ENCODE results near the gene ATRAID. TPM values are rescaled to one million over a fixed set of nuclear protein-coding genes. Genes with fewer than 3 reads are reported as not detected.

The ATRAID gene
- total and polyA plus RNA-seq, 10 of the 15 experiments (the other 5 are each of a cell fraction or from before 2014, with no cell fraction given) = 65.6 to 180 (median 120) TPM

DNA sequence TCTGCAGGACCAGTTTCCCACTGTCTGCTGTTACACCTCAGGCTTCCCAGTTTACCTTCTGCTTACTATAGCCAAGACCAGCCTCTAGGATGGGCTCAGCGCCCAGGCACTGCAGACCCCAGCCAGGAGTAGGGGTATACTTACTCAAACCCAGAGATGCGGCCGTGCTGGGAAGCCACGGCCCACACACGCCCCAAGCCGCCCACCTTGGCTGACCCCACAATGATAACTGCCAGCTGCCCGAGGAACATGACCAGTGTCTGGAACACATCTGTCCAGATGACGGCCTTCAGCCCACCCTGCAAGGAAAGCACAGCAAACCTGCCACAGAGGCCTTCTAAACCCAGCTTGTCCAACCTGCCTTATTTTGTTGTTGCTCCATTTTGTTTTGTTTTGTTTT lies 6.6 kb upstream of the ATRAID start:
- Histone ChIP-seq H3K9me3 (replicated peaks; ENCODE audit: control insufficient read depth, insufficient read depth, low read length) (no peaks in the 10 kb centered on the region), H3K4me1 (ENCODE audit: control insufficient read depth, insufficient read depth, low read length) (peaks cover 5% of the 10 kb centered on the region), H3K27me3 (replicated peaks in 1 of 2; ENCODE audit: control insufficient read depth in 2 of 2, insufficient read depth in 2 of 2, low read length in 1 of 2) (no peaks in the 10 kb centered on the region), H4K20me1 (ENCODE audit: control insufficient read depth, insufficient read depth) (no peaks in the 10 kb centered on the region), H3K79me2 (ENCODE audit: control insufficient read depth, insufficient read depth, low read length) (peaks cover 31% of the 10 kb centered on the region), H3K4me2 (ENCODE audit: control insufficient read depth, insufficient read depth) (no peak overlapping the region; the same call in 1 of the 2 replicates), H3K4me3 (no peak overlapping the region), H3K36me3 (ENCODE audit: control insufficient read depth in 2 of 2, insufficient read depth in 2 of 2, low read length in 1 of 2) (peaks cover 19 to 29% of the 10 kb centered on the region in 2 experiments), H3K9ac (ENCODE audit: control insufficient read depth, insufficient read depth, low read length) (no peak overlapping the region), H3K27ac (ENCODE audit: control insufficient read depth, insufficient read depth) (no peak overlapping the region), H2AFZ (ENCODE audit: control insufficient read depth, low read depth, low read length) (no peak overlapping the region)
- FAIRE-seq (no peak), DNase-seq (ENCODE audit: low read depth, low spot score) (no peak), ATAC-seq (no peak)
- in situ Hi-C loops (cut with MboI) (no loop called here), intact Hi-C loops (cut with micrococcal nuclease; ENCODE audit: unreplicated experiment) (no loop called here)
- 87% methylated on average over 8 of the region's 8 CpGs for WGBS (ENCODE audit: insufficient coverage, insufficient replicate concordance, low lambda C conversion rate, missing lambda C conversion rate)
- TF ChIP-seq BRCA1 (IDR thresholded peaks at IDR 0.05; ENCODE audit: low read depth, low read length) (no peak), RCOR1 (conservative IDR thresholded peaks at IDR 0.05; ENCODE audit: low read depth, low read length) (no peak), ZBED1 (IDR thresholded peaks at IDR 0.05; ENCODE audit: borderline replicate concordance) (no peak), WRNIP1 (IDR thresholded peaks at IDR 0.05; ENCODE audit: borderline replicate concordance, low read depth, low read length) (no peak), CREB1 (IDR thresholded peaks at IDR 0.05; ENCODE audit: low read depth) (no peak)
- TF ChIP-seq, protein P1, sequence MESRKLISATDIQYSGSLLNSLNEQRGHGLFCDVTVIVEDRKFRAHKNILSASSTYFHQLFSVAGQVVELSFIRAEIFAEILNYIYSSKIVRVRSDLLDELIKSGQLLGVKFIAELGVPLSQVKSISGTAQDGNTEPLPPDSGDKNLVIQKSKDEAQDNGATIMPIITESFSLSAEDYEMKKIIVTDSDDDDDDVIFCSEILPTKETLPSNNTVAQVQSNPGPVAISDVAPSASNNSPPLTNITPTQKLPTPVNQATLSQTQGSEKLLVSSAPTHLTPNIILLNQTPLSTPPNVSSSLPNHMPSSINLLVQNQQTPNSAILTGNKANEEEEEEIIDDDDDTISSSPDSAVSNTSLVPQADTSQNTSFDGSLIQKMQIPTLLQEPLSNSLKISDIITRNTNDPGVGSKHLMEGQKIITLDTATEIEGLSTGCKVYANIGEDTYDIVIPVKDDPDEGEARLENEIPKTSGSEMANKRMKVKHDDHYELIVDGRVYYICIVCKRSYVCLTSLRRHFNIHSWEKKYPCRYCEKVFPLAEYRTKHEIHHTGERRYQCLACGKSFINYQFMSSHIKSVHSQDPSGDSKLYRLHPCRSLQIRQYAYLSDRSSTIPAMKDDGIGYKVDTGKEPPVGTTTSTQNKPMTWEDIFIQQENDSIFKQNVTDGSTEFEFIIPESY (IDR thresholded peaks at IDR 0.05) = no peak
- TF ChIP-seq, protein P2, sequence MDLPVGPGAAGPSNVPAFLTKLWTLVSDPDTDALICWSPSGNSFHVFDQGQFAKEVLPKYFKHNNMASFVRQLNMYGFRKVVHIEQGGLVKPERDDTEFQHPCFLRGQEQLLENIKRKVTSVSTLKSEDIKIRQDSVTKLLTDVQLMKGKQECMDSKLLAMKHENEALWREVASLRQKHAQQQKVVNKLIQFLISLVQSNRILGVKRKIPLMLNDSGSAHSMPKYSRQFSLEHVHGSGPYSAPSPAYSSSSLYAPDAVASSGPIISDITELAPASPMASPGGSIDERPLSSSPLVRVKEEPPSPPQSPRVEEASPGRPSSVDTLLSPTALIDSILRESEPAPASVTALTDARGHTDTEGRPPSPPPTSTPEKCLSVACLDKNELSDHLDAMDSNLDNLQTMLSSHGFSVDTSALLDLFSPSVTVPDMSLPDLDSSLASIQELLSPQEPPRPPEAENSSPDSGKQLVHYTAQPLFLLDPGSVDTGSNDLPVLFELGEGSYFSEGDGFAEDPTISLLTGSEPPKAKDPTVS (IDR thresholded peaks at IDR 0.05; ENCODE audit: low read depth, low read length) = no peak
- no TSS peak for BruUV-seq (replicated peaks)
- RAD21 ChIA-PET (ENCODE audit: unreplicated experiment) = interaction anchor here (0.5 kb wide), 1 partner anchor 23 kb away, joined by 4 read pairs; no protein-coding TSS in a partner anchor
- POLR2A ChIA-PET = no interaction called here
- SMC1A ChIA-PET (ENCODE audit: uncharacterized antibody, unreplicated experiment) = interaction anchor here (0.6 kb wide), 1 partner anchor 1453 kb away, joined by 3 read pairs; no protein-coding TSS in a partner anchor
- CTCF ChIA-PET = no interaction called here

Data from GM12878 (cell line).